SK-MEL-5 (cell line): Measurements from ENCODE around the gene TLE5. TPM values are rescaled to one million over a fixed set of nuclear protein-coding genes. Genes with fewer than 3 reads are reported as not detected.
"Not testable (repeated sequence)": the region's sequence is repeated elsewhere in the genome, so short reads cannot be mapped to it uniquely, and the experiment has no call there.

Source experiments
- DNase-seq: peaks from one replicate; pipeline ENCODE4 v3.0.0-alpha.2; 2016; ENCODE audit warnings: low read depth, low spot score
- in situ Hi-C: cut with HindIII; loops from 2 replicates; pipeline ENCODE4 v1.10.0; 2016; ENCODE audit warnings: low sequenced_read_pairs, high pct_unique_total_duplicates, low pct_unique_long_range_greater_than_20kb
- total RNA-seq: library from RNA; depleted of rRNA; stranded (reverse); fragments of >200 nt; shearing (Covaris generic); gene quantifications from 2 replicates; pipeline ENCODE4 v1.2.3, GENCODE V29; 2014

The TLE5 gene
- total RNA-seq, 1 experiment from 2014 or later: 172 TPM

GRCh38 chr19:3098515-3099346 is 36.4 kb upstream of the TLE5 start:
- DNase-seq: no peak
- in situ Hi-C loops: no loop called here

GRCh38 chr19:3098141-3098514 is 35.8 kb upstream of the TLE5 start:
- DNase-seq: no peak
- in situ Hi-C loops: no loop called here

- DNase-seq: no peak
- in situ Hi-C loops: no loop called here
These were observed 35.2 kb upstream of the TLE5 start for GRCh38 chr19:3097442-3097871.

- no peak for DNase-seq
- in situ Hi-C loops: no loop called here
These were observed 34.6 kb upstream of the TLE5 start for GRCh38 chr19:3096902-3097326.

GRCh38 chr19:3096267-3096901 is 34.1 kb upstream of the TLE5 start:
- in situ Hi-C loops: no loop called here

GRCh38 chr19:3095441-3096191 is 33.3 kb upstream of the TLE5 start:
- in situ Hi-C loops: no loop called here

More at GRCh38 chr19:3096267-3096901, 34.1 kb upstream of the TLE5 start:
- no peak for DNase-seq

GRCh38 chr19:3094601-3095440 is 32.5 kb upstream of the TLE5 start:
- DNase-seq: no peak
- in situ Hi-C loops: no loop called here

More at GRCh38 chr19:3095441-3096191, 33.3 kb upstream of the TLE5 start:
- DNase-seq: no peak

GRCh38 chr19:3089299-3089855 is 27.1 kb upstream of the TLE5 start:
- not testable (repeated sequence) for DNase-seq

GRCh38 chr19:3087769-3088168 is 25.5 kb upstream of the TLE5 start:
- in situ Hi-C loops: no loop called here
- DNase-seq: no peak

More at GRCh38 chr19:3089299-3089855, 27.1 kb upstream of the TLE5 start:
- in situ Hi-C loops: not testable (repeated sequence)

GRCh38 chr19:3084943-3085342 is 22.6 kb upstream of the TLE5 start:
- in situ Hi-C loops: no loop called here
- DNase-seq: no peak

- in situ Hi-C loops: no loop called here
- DNase-seq: no peak
These were observed 21.7 kb upstream of the TLE5 start for GRCh38 chr19:3083964-3084363.

- in situ Hi-C loops: no loop called here
- no peak for DNase-seq
These were observed 20.0 kb upstream of the TLE5 start for GRCh38 chr19:3082331-3082730.

GRCh38 chr19:3080286-3080685 is 18.0 kb upstream of the TLE5 start:
- DNase-seq: peak; percentile 32
- in situ Hi-C loops: no loop called here

GRCh38 chr19:3079578-3079977 is 17.3 kb upstream of the TLE5 start:
- DNase-seq: no peak
- in situ Hi-C loops: no loop called here

- in situ Hi-C loops: no loop called here
- peak; percentile 36 for DNase-seq
These were observed 13.5 kb upstream of the TLE5 start for GRCh38 chr19:3075605-3076431.

- in situ Hi-C loops: no loop called here
- no peak for DNase-seq
These were observed 11.8 kb upstream of the TLE5 start for GRCh38 chr19:3073931-3074595.
